GM21825 (cell line): ENCODE results near the gene GSTO2.
"Not testable (repeated sequence)": the region's sequence is repeated elsewhere in the genome, so short reads cannot be mapped to it uniquely, and the experiment has no call there.

Source experiments
- ATAC-seq: cut with Tn5 transposase; IDR thresholded peaks from one replicate; pipeline ENCODE4 v1.9.1; 2021; ENCODE audit warnings: mild to moderate bottlenecking, moderate library complexity; ENCODE audit not compliant: unreplicated experiment

Gene GSTO2

DNA sequence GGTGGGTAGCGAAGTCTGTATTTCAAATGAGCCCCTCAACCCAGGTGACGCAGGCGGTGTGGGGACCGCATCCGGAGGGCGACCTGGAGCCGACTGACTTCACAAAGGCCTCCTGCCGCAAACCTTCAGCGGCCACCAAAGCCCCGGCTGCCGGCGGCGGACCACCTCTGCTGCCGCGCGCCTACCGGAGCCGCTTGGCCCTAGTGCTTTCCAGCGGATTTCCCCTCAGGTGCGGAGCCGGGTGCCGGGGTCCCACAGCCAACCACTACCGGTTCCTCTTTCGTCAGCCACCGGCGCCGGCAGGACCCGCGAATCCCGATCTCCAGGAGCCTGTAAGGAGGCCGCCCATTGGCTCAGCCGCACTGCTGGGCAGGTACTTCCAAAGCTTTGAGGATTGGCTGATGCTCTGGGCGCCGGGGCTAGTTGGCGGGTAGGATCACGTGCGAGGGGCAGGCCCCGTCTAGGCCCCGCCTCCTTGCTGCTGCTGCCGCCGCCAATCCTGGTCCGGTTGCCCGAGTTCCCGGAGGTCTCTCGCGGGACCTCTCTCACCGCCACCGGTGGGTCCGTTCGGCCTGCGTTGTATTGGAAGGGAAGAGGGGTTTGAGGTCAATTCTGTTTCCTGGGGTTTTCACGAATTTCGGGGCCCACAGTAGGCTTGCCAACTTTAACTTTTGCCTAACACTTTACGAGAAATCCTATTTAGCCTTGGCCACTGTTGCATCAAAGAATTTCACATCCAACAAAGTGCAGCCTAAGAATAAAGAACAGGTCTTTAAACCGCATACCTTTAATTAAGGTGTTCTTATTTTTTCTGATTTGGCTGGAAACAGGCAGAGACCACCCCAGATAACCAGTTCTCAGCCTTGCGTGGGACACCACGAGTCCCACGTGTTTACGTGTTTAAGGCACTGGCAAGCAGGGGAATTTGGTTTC, at the start of gene GSTO2:
TSS of gene GSTO2 (plus strand) at position 472 of the 933 bp plus-strand sequence. CDS start 5,732 bp downstream, outside the sequence.
- peak; percentile 98 for ATAC-seq

DNA sequence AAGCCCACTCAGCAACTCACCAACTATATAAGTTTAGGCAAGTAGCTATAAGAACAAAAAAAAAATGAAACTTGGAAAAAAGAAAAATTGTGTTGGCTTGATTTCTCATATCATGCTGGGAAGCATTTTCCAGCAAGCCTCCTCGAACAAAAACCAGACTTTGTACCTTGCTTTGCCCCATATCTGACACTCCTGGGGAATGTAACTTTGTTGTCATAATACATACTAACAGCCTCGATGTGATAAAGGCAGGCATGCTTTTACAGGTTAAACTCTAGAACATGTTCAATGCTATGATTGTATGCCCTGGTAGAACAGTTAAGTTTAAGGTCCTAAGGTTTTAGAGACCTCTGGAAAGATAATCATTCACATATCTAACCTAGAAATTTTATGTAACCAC, 48.5 kb upstream of the GSTO2 start:
- ATAC-seq = no peak

DNA sequence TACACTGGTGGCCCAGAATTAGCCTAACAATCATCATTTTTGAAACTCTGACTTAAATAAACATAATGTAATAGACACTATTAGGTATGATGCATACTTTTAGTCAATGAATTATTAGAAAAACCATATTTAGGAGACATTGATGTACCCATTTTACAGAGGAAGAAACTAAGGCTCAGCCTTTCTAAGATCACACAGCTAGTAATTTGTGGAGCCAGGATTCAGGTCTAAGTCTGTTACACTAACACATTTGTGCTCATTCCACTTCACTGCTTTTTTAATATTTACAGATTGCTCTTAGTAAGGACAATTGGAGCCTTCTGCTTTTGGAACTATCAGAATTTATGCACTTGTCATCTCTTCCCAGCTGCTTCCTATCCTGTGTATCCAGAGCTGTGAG, 45.7 kb upstream of the GSTO2 start:
- ATAC-seq = no peak

DNA sequence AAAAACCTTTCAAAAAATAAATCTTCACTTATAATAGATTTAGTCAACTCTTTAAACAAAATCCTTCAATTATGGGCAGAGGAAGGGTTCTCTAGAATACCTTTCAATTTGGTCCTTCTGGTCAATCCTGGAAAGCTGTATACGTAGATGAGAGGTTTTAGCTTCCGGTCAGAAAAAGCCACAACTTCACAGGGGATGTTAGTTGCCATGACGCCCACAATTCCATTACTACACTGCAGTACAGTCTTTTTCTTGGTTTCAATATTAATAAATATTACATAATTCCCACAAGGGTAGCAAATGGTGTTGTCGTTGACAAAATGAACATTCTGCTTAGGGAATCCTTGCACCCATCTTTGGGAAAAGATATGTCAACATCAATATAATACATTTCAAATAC, 38.5 kb upstream of the GSTO2 start:
- no peak for ATAC-seq

DNA sequence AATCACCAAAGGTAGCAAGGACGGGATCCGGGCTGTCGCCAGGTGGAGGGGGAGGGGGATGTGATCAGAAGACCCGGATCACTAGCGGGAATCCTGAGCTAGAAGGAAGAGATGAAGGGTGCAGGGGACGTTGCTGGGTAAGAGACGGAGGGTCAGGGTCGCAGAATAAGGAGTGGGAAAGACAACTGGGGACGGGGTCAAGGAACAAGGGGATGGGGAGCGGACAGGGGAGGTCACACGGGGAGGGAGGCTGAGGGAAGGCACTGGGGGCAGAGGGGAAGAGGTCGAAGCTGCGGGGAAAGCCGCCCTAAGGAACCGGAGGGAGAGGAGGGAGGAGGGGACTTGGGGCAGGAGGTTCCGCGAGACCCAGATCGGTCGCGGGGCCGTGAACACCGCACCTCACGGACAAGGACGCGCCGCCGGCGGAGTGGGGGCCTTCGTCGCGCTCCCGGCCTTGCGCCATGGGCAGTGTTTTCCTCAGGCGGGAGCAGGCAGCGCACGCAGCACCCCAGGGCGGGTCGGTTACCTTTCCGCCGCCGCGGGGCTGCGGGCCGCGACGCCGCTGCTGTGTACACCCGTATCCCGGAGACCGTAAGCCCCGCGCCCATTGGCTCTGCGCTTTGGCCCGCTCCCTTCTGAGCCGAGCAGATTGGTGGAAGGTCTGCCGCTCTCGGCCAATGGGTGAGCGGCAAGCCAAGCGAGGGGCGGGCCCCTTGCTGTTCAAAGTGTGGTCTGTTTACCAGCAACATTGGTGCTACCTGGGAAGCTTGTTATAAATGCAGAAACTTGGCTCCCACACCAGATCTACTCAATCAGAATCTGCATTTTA, 37.0 kb upstream of the GSTO2 start, which contains the start of gene CFAP43:
TSS of gene CFAP43 (minus strand) at position 581 of the 829 bp plus-strand sequence. CDS start at position 463, 118 bp downstream.
- ATAC-seq = peak; percentile 100

DNA sequence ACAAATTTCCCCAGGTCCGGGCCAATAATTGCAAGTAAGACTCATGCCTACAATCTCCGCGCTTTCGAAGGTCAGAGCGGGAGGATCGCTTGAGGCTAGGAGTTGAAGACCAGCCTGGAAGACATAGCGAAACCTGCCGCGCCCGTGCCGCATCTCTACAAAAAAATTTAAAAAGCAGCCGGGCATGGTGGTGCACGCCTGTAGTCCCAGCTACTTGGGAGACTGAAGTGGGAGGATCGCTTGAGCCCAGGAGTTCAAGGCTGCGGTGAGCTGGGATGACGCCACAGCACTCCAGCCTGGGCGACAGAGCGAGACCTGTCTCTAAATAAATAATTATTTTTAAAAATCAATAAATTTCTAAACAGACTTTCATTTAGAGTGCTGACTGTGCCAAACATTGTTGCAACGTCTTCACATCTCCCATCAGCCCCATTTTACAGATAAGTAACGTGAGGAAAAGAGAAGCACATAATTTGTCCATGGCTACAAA, 36.3 kb upstream of the GSTO2 start:
- ATAC-seq = no peak

DNA sequence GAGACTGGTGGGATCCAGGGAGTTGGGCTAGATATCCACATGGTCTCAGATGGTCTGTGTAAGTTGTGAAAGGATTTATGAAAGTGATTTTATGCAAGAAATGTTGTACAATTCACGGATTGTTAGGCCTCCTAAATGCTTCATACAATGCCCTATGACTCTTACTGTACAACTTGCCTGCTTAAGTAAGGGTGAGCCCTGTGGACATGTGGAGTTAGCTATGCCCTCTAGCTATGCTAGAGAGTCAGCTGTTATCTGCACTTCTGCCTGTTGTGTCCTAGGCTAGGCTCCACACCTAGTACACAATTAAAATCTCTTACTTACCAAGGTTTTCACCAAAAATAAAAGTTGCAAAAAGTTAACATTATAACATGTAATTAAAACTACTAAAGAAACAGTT, 35.2 kb upstream of the GSTO2 start:
- no peak for ATAC-seq

DNA sequence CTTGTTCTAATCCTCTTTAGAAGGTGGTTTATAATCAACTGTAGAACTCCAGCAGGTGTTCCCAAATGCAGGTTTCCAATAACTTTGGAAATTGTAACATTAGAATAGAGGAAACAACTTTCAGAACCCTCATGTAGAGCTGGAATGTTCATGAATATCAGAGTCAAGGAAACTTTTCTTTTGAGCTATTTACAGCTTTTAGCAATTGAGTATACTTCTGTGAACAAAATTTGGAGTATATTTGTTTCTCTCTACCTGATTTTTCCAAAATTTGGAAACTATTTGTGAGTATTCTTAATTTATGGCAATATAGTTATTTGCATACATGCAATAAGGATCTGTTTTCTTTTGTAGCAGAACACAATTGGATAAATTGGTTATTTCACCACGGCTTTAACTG, 34.0 kb upstream of the GSTO2 start:
- no peak for ATAC-seq

DNA sequence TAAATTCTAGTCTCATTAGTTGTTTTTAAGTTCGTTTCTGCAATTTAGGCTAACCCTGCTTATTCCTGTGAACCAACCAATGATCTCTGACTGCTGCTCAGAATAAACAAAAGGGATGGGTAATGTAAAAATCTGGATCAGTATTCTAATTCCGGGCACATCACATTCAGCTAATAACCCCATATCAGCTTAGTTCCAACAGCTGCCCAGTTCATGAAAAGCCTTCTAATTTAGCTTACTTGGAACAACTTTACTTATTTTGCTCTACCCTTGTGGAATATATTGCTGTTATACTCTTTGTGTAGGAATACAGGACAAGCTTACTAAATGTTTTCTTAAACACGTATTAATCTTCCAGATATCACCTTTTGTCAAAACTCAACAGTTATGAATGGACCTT, 33.2 kb upstream of the GSTO2 start:
- no peak for ATAC-seq

DNA sequence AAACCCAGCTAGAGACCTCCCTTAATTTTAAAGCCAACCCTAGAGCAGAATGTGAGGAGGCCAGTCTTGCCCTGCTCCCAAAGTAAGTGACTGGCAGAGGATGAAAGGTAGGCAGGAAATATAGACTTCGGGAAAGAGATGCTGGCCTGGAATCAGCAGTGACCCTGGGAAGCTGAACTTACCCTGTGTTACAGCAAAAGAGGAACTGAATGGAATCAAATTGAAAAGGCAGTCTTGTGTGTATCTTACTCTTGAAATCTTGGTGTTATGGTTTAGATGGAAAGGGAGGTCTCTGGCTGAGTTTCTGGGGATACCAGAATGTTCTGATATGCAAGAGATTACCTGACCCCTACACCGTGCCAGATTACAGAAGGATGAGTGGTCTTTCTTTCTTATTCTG, 28.9 kb upstream of the GSTO2 start:
- no peak for ATAC-seq

DNA sequence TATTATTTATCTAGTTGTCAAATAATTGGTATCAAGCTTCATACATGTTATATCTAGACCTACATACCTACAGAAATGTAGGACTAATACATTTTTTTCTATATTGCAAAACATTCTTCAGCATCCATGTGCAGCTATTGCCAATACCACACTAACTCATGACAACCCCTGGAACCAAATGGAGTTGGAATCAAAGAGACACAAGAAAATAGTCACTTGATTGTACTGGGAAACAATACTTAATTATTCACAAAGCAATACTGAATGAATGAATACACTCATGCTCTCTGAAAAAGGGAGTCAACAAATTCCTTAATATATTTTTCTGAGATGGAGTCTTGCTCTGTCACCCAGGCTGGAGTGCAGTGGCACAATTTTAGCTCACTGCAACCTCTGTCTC, 26.4 kb upstream of the GSTO2 start:
- no peak for ATAC-seq

DNA sequence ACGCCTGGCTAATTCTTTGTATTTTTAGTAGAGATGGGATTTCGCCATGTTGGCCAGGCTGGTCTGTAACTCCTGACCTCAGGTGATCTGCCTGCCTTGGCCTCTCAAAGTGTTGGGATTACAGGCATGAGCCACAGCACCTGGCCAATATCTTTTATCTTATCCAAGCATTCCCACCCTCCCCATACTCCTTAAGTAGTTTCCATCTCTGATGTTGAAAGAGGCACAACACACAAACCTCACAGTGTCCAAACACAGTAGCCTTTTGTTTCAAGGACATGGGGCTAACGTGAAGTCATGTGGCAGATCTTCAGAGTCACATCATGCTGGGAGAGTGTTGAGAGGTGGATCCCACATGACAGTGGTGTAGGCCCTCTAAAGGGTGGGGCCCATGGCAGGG, 26.0 kb upstream of the GSTO2 start:
- ATAC-seq = not testable (repeated sequence)

DNA sequence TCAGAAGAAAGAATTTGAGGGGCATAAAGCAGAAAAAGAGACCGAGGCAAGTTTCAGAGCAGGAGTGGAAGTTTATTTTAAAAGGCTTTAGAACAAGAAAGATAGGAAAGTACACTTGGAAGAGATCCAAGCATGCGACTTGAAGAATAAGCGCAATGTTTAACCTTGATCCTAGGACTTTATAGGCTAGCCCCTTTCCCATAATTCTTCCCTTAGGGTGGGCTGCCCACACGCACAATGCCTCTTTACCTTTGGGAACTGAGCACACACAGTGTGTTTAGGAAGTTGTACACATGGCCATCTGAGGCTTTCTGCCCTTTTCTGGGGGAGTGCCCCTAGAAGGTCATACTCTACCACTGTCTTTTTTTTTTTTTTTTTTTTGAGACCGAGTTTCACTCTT, 25.5 kb upstream of the GSTO2 start:
- no peak for ATAC-seq

DNA sequence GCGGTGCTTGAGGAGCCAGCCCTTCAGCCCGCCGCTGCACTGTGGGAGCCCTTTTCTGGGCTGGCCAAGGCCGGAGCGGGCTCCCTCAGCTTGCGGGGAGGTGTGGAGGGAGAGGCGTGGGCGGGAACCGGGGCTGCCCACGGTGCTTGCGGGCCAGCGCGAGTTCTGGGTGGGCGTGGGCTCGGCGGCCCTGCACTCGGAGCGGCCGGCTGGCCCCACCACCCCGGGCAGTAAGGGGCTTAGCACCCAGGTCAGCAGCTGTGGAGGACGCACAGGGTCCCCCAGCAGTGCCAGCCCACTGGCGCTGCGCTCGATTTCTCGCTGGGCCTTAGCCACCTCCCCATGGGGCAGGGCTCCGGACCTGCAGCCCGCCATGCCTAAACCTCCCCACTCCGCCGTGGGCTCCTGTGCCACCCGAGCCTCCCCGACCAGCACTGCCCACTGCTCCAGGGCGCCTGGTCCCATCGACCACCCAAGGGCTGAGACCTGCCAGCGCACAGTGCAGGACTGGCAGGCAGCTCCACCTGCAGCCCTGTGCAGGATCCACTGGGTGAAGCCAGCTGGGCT, 23.8 kb upstream of the GSTO2 start:
- ATAC-seq = no peak

DNA sequence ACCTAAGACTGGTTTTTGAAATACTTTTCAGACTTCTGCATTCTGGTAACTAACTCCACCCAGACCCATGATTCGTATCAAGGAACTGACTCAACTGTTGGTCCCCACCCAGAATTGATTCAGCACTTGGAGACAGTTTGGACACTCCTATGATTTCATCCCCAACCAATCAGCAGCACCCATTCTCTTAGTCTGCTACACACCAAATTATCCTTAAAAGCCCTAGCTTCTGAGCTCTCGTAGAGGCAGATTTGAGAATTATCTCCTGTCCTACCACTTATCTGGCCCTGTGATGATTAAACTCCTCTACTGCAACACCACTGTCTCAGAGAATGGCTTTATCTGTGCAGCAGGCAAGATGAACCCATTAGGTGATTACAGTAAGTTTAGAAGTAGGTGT, 22.0 kb upstream of the GSTO2 start:
- no peak for ATAC-seq

DNA sequence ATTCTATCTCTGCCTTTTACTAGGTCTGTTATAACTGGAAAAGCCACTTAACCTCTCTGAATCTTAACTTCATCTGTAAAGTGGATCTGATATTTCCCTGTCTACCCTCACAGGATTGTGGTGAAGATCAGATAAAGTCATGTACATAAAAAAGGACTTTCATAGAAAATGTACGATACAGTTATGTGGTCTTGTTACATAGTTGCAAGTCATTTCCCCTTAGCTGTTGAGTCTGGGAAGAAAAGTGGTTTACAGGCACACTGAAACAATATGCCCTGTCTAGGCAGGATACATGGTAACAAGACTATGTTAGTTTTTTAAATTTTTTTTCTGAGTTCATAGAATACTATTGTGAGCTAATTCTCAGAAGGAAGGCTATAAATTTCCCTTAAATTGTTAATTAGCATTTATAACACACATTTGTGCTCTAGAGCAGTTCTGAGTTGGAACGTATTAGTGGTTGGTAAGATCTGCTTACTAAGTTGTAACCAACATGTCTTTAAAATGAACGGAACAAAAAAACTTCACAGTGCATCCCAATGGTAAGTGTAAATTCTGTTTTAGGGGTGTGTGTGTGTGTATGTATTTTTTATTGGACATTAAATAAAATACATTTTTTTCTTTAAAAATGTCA, 21.4 kb upstream of the GSTO2 start:
- no peak for ATAC-seq

DNA sequence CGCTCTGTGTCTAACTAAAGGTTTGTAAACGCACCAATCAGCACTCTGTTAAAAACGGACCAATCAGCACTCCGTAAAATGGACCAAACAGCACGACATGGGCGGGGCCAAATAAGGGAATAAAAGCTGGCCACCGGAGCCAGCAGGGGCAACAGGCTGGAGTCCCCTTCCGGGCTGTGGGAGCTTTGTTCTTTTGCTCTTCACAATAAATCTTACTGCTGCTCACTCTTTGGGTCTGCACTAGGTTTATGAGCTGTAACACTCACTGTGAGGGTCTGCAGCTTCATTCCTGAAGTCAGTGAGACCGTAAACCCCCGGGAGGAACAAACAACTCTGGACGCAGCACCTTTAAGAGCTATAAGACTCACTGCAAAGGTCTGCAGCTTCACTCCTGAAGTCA, 20.1 kb upstream of the GSTO2 start:
- ATAC-seq = not testable (repeated sequence)

DNA sequence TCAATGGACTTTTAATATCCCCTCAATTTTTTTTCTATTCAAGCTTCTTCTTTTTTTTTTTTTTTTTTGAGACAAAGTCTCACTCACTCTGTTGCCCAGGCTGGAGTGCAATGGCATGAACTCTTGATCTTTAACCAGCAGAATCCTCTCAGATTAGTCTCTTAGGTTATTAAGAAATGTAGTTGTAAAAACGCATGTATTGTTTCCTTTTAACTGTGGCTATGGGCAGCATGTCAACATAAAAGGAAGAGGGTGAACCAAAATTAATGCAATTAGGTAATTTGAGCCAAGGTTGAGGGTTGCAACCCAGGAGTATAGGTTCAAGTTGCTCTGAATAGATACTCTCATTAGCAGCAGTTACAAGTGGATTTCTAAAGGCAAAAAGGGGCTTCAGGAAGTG, 18.6 kb upstream of the GSTO2 start:
- ATAC-seq = no peak

DNA sequence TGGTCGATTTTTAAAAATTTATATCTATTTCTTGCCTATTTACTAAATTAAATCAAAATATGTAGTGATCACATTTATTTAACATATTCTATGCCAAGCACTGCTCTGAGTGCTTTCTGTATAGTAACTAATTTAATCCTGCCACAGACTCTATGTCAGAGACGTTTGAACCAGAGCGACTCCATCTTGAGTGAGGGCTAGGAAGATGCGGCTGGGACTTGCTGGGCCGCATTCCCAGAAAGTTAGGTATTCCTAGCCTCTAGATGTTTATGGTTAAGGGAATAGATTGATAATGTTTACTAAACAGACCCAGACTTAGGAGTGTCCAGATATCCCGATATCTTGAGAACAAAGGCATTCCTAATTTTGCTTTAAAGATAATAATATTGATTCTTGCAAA, 17.5 kb upstream of the GSTO2 start:
- no peak for ATAC-seq

DNA sequence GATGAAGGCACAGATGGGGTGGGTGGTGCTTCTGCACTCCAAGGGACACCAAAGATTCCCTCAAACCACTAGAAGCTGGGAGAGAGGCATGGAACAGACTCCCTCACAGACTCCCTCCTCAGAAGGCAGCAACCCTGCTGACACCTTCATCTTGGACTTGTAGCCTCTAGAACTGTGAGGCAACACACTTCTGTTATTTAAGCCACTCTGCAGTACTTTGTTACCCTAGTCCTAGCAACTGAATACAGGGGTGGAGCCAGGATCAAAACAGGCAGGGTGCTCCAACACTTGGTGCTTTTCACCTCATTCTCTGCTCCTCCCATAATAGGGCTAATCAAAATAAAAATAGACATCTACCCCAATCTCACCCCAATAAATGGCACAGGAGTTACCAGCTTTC, 16.6 kb upstream of the GSTO2 start:
- ATAC-seq = no peak

DNA sequence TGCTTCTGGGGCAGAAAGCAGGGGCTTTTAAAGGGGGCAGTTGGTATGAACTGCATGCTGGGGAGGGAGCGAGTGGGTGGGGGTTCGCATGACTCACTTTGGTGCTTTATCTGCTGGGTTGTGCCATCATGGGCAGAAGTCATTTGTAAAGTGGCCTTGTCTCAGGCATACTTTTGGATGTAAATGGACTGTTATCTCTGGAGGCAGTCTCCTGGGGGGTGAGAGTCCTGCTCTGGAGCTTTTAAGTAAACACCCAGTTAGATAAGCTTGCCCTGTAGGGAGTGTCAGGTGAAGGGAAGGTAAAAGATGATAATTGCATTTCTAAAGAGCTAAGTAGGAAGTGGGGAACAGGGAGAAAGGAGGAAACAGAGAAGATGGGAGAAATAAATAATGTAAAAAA, 15.9 kb upstream of the GSTO2 start:
- ATAC-seq = no peak
